Measurements from ENCODE around the gene SLC4A1AP.

DNA sequence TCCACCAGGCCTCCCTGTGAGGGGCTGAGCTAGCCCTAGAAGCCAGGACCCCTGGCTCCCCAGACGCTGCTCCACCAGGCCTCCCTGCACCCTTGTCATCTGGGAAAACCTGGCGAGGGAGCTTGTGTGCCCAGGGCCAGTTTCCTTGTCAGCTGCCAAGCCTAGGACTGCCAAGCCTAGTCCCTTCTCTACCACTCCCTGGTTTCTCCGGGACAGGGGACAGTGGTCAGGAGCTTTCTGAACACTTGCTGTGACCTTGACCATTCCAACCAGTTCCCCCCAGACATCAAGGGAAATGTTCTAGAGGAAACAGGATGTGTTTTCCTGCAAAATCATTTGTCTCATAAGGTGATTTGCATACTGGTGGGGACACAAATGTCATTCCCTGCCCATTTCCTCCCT is 66.6 kb downstream of the SLC4A1AP start:
- TF ChIP-seq, protein P1, sequence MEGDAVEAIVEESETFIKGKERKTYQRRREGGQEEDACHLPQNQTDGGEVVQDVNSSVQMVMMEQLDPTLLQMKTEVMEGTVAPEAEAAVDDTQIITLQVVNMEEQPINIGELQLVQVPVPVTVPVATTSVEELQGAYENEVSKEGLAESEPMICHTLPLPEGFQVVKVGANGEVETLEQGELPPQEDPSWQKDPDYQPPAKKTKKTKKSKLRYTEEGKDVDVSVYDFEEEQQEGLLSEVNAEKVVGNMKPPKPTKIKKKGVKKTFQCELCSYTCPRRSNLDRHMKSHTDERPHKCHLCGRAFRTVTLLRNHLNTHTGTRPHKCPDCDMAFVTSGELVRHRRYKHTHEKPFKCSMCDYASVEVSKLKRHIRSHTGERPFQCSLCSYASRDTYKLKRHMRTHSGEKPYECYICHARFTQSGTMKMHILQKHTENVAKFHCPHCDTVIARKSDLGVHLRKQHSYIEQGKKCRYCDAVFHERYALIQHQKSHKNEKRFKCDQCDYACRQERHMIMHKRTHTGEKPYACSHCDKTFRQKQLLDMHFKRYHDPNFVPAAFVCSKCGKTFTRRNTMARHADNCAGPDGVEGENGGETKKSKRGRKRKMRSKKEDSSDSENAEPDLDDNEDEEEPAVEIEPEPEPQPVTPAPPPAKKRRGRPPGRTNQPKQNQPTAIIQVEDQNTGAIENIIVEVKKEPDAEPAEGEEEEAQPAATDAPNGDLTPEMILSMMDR (IDR thresholded peaks at IDR 0.05; ENCODE audit: insufficient read depth, low read depth, low read length) = no peak
- no peak for TF ChIP-seq EZH2 (IDR thresholded peaks at IDR 0.05; ENCODE audit: insufficient read depth, low read length)

Data from astrocyte (in vitro differentiated cells and primary cell).